SK-N-SH (cell line): Measurements from ENCODE around the gene SND1. TPM values are rescaled to one million over a fixed set of nuclear protein-coding genes. Genes with fewer than 3 reads are reported as not detected.
"Not testable (repeated sequence)": the region's sequence is repeated elsewhere in the genome, so short reads cannot be mapped to it uniquely, and the experiment has no call there.

Experiments
- CTCF ChIA-PET: fragments of 300-600, 350-600 bp; formaldehyde crosslinking; extraction: SDS; loops from one replicate; lab custom pipeline; 2021; lab: Yijun Ruan, JAX
- POLR2A ChIA-PET: fragments of 350-600 bp; sonication (Branson Sonifier 250); formaldehyde crosslinking; extraction: SDS; loops from one replicate; lab custom pipeline; 2020; ENCODE audit warnings: antibody characterized with exemption, inconsistent platforms; lab: Yijun Ruan, JAX
- DNase-seq: peaks from one replicate; pipeline ENCODE4 v3.0.0; 2012
- H2AFZ ChIP-seq: fragments of 200-600 bp; sonication (generic); 2 replicates; pipeline ENCODE4 v1.8.1; 2016; ENCODE audit warnings: antibody characterized with exemption, mild to moderate bottlenecking, low read depth
- H3F3A ChIP-seq: fragments of 200-600 bp; sonication (generic); replicated peaks from 2 replicates; pipeline ENCODE3; 2016; ENCODE audit warnings: antibody characterized with exemption, mild to moderate bottlenecking; ENCODE audit not compliant: insufficient read depth
- H3K27ac ChIP-seq, 2 experiments: fragments of 200-500 bp in 1 of 2; fragments of 200-600 bp in 1 of 2; sonication (Bioruptor generic) in 1 of 2; sonication (generic), shearing (Covaris generic) in 1 of 2; 2 replicates each; pipeline versions ENCODE4 v1.5.1 to v1.6.1; 2014 to 2016; ENCODE audit warnings: low read depth in 2 of 2, inconsistent platforms in 1 of 2, low read length in 1 of 2, mild to moderate bottlenecking in 1 of 2, mixed read lengths in 1 of 2
- H3K27me3 ChIP-seq: fragments of 200-600 bp; sonication (generic), shearing (Covaris generic); 2 replicates; pipeline ENCODE4 v1.6.1; 2016; ENCODE audit warnings: mixed run types; ENCODE audit not compliant: insufficient read depth
- H3K36me3 ChIP-seq, 2 experiments: fragments of 200-500 bp in 1 of 2; fragments of 200-600 bp in 1 of 2; sonication (Bioruptor generic) in 1 of 2; sonication (generic) in 1 of 2; replicated peaks in 1 of 2; 2 replicates each; pipeline versions ENCODE3 to v1.5.1; 2014 to 2016; ENCODE audit warnings: low read length in 1 of 2, mild to moderate bottlenecking in 1 of 2; ENCODE audit not compliant: insufficient read depth in 2 of 2, control insufficient read depth in 1 of 2
- H3K4me1 ChIP-seq, 2 experiments: fragments of 200-500 bp in 1 of 2; fragments of 200-600 bp in 1 of 2; sonication (Bioruptor generic) in 1 of 2; sonication (generic), shearing (Covaris generic) in 1 of 2; 2 replicates each; pipeline versions ENCODE4 v1.5.1 to v1.6.1; 2014 to 2016; ENCODE audit warnings: low read depth in 1 of 2, low read length in 1 of 2, mixed run types in 1 of 2; ENCODE audit not compliant: insufficient read depth in 2 of 2, control insufficient read depth in 1 of 2
- H3K4me2 ChIP-seq: fragments of 200-600 bp; sonication (generic), shearing (Covaris generic); 2 replicates; pipeline ENCODE4 v1.6.1; 2017; ENCODE audit warnings: mixed run types
- H3K4me3 ChIP-seq, 2 experiments: fragments of 200-500 bp in 1 of 2; fragments of 200-600 bp in 1 of 2; sonication (Bioruptor generic) in 1 of 2; sonication (generic), shearing (Covaris generic) in 1 of 2; 2 replicates each; pipeline versions ENCODE4 v1.5.1 to v1.8.1; 2014 to 2016; ENCODE audit warnings: low read depth in 2 of 2, inconsistent platforms in 1 of 2, low read length in 1 of 2, mild to moderate bottlenecking in 1 of 2, mixed read lengths in 1 of 2, moderate library complexity in 1 of 2
- H3K79me2 ChIP-seq: fragments of 200-600 bp; sonication (generic); 2 replicates; pipeline ENCODE4 v1.8.1; 2017; ENCODE audit warnings: mild to moderate bottlenecking; ENCODE audit not compliant: insufficient read depth
- H3K9ac ChIP-seq: fragments of 200-600 bp; sonication (generic); 2 replicates; pipeline ENCODE4 v1.6.1; 2017; ENCODE audit warnings: mixed run types
- H3K9me2 ChIP-seq: fragments of 200-600 bp; sonication (generic); 2 replicates; pipeline ENCODE4 v1.6.1; 2017; ENCODE audit warnings: mixed run types
- H3K9me3 ChIP-seq: fragments of 200-600 bp; sonication (generic); 2 replicates; pipeline ENCODE4 v1.6.1; 2017; ENCODE audit warnings: mixed run types, mild to moderate bottlenecking, moderate library complexity
- H4K20me1 ChIP-seq: fragments of 200-600 bp; sonication (generic); 2 replicates; pipeline ENCODE4 v1.6.1; 2017; ENCODE audit warnings: mild to moderate bottlenecking, mixed run types; ENCODE audit not compliant: insufficient read depth
- ELF1 ChIP-seq: IDR thresholded peaks from 2 replicates; pipeline ENCODE4 v1.4.0; 2012
- FOXJ3 ChIP-seq: sonication (generic); formaldehyde crosslinking; IDR thresholded peaks from 2 replicates; pipeline ENCODE4 v1.5.1; 2020; ENCODE audit warnings: mild to moderate bottlenecking, missing genetic modification reagents
- NRF1 ChIP-seq: IDR thresholded peaks from 2 replicates; pipeline ENCODE4 v1.6.1; 2012; ENCODE audit warnings: low read depth, mild to moderate bottlenecking, low read length
- POLR2AphosphoS5 ChIP-seq: IDR thresholded peaks from 2 replicates; pipeline ENCODE4 v1.6.1; 2012; ENCODE audit warnings: low read depth, low read length
- RXRA ChIP-seq: IDR thresholded peaks from 2 replicates; pipeline ENCODE4 v1.4.0; 2012; ENCODE audit warnings: low read depth, mild to moderate bottlenecking, borderline replicate concordance
- SMC3 ChIP-seq: IDR thresholded peaks from 2 replicates; pipeline ENCODE4 v1.6.1; 2012; ENCODE audit warnings: low read depth, low read length, improper control_type of control experiment
- USF1 ChIP-seq: IDR thresholded peaks from 2 replicates; pipeline ENCODE4 v1.4.0; 2012; ENCODE audit warnings: low read depth, borderline replicate concordance
- USF2 ChIP-seq: fragments of 150-350 bp; IDR thresholded peaks from 2 replicates; pipeline ENCODE4 v1.6.1; 2017; ENCODE audit warnings: antibody characterized with exemption, low read length, low read depth, borderline replicate concordance
- WGBS: methylation state at CpG from one replicate; pipeline ENCODE4 v1.1.6; 2017; ENCODE audit warnings: low lambda C conversion rate; 5-methylcytosine and 5-hydroxymethylcytosine counted together
- polyA plus RNA-seq, 3 experiments: library from polyadenylated mRNA; depleted of rRNA; stranded (reverse); fragments of >200 nt; gene quantifications; 2 replicates each; pipeline ENCODE4 v1.2.3, GENCODE V29; 2012

SND1 gene
- polyA plus RNA-seq, 1 of the 3 experiments (the other 2 are of a cell fraction), result 165 TPM

GRCh38 chr7:127900732-127901685, 249.0 kb downstream of the SND1 start (continued):
- no peak for TF ChIP-seq FOXJ3 (CRISPR knock-in tag)
- no peak for TF ChIP-seq SMC3
- TF ChIP-seq USF2, result no peak
- TF ChIP-seq POLR2AphosphoS5, result no peak
- TF ChIP-seq ELF1, result no peak
- TF ChIP-seq, all 33 proteins: peak for 0

GRCh38 chr7:127901895-127902703, 250.1 kb downstream of the SND1 start:
- Histone ChIP-seq H3F3A (peaks cover 18% of the 10 kb centered on the region), H3K36me3 (peaks cover 10 to 12% of the 10 kb centered on the region in 2 experiments), H3K27ac (no peak overlapping the region), H4K20me1 (peaks cover 64% of the 10 kb centered on the region)
- TF ChIP-seq NRF1, result no peak
- TF ChIP-seq RXRA, result no peak
- no peak for TF ChIP-seq USF1
- no peak for TF ChIP-seq SMC3
- no peak for TF ChIP-seq USF2
- TF ChIP-seq, all 33 proteins: peak for 0
- no peak overlapping the region for H3K4me3 ChIP-seq
- H3K79me2 ChIP-seq, result peaks cover 58% of the 10 kb centered on the region; the same call in 1 of the 2 replicates
- H3K4me2 ChIP-seq, result no peak overlapping the region
- no peaks in the 10 kb centered on the region for H3K9me3 ChIP-seq
- POLR2A ChIA-PET, result no interaction called here
- H3K9me2 ChIP-seq, result no peaks in the 10 kb centered on the region
- peaks cover 25 to 59% of the 10 kb centered on the region in 2 experiments for H3K4me1 ChIP-seq
- H2AFZ ChIP-seq, result no peak overlapping the region
- H3K27me3 ChIP-seq, result no peaks in the 10 kb centered on the region
- H3K9ac ChIP-seq, result no peak overlapping the region
- DNase-seq, result no peak
- CTCF ChIA-PET, result interaction anchor here (1.1 to 1.4 kb wide), 2 partner anchors 11 to 307 kb away, joined by 3 to 4 read pairs; no protein-coding TSS in a partner anchor
- 96% methylated on average over 5 of the region's 5 CpGs for WGBS

GRCh38 chr7:127902753-127903152, 250.8 kb downstream of the SND1 start:
- H3K9me3 ChIP-seq, H3K27me3 ChIP-seq, H3K27ac ChIP-seq, DNase-seq, H3K4me3 ChIP-seq, H3K4me2 ChIP-seq, H3K9ac ChIP-seq, H2AFZ ChIP-seq, H3K9me2 ChIP-seq: not testable (repeated sequence)
- POLR2A ChIA-PET, result interaction anchor here (0.7 kb wide), 1 partner anchor 158 kb away, joined by 3 read pairs; no protein-coding TSS in a partner anchor
- Histone ChIP-seq H3K36me3 (peaks cover 4 to 11% of the 10 kb centered on the region in 2 experiments), H4K20me1 (peaks cover 59% of the 10 kb centered on the region), H3K79me2 (peaks cover 58% of the 10 kb centered on the region; the same call in 1 of the 2 replicates), H3K4me1 (peaks cover 25 to 53% of the 10 kb centered on the region in 2 experiments), H3F3A (peaks cover 18% of the 10 kb centered on the region)
- CTCF ChIA-PET, result interaction anchor here (1.1 to 1.8 kb wide), 4 partner anchors 9 to 307 kb away, joined by 3 to 6 read pairs (median 4); no protein-coding TSS in a partner anchor
- 96% methylated on average over 6 of the region's 6 CpGs for WGBS
